Measurements from ENCODE around the gene DTL. TPM values are rescaled to one million over a fixed set of nuclear protein-coding genes. Genes with fewer than 3 reads are reported as not detected.
A peak's percentile ranks its signal among the peaks of the same experiment; 100 is the strongest.

DTL gene
- total and polyA plus RNA-seq, 11 donors, result 0.08 to 6.2 (median 0.44) TPM; not detected in 1

DNA sequence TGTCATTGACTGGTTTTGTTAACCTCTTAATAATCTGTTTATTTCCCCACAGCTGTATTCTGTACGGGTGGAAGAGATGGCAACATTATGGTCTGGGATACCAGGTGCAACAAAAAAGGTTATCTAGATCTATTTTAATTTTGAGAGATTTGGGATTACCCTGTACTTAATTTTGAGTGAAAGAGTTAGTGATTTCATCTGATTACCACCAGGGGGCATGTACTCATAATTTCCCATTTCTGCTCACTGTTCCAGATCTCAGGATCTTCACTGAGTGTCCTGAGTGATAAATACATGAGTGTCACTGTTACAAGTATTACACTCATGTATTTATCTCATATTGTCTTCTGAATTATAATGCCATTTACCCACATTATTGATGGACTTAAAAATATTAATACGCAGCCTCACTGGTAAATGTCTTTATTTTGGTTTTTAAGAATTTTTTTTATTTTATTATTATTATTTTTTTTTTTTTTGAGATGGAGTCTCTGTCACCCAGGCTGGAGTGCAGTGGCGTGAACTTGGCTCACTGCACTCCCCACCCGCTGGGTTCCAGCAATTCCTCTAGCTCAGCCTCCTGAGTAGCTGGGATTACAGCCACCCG is 27.4 kb downstream of the DTL start:
- peaks cover 0 to 3% (median 0%) of the 10 kb centered on the region in 12 donors for H3K9me3 ChIP-seq
- no peaks in the 10 kb centered on the region for H3K27me3 ChIP-seq
- intact Hi-C loops (cut with DNase I), result loop anchor here in 8 of 10 donors (1.0 to 10.0 kb wide), 8 partner anchors 304 to 722 kb away; no protein-coding TSS in a partner anchor
- peaks cover 0 to 7% (median 0%) of the 10 kb centered on the region in 12 donors for H3K4me1 ChIP-seq
- no peak for DNase-seq
- no peaks in the 10 kb centered on the region for H3K36me3 ChIP-seq
- TF ChIP-seq, protein P1, sequence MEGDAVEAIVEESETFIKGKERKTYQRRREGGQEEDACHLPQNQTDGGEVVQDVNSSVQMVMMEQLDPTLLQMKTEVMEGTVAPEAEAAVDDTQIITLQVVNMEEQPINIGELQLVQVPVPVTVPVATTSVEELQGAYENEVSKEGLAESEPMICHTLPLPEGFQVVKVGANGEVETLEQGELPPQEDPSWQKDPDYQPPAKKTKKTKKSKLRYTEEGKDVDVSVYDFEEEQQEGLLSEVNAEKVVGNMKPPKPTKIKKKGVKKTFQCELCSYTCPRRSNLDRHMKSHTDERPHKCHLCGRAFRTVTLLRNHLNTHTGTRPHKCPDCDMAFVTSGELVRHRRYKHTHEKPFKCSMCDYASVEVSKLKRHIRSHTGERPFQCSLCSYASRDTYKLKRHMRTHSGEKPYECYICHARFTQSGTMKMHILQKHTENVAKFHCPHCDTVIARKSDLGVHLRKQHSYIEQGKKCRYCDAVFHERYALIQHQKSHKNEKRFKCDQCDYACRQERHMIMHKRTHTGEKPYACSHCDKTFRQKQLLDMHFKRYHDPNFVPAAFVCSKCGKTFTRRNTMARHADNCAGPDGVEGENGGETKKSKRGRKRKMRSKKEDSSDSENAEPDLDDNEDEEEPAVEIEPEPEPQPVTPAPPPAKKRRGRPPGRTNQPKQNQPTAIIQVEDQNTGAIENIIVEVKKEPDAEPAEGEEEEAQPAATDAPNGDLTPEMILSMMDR (IDR thresholded peaks at IDR 0.05), result peak; percentile 56 to 77 (median 69)
- TF ChIP-seq POLR2A (IDR thresholded peaks at IDR 0.05), result no peak
- H3K4me3 ChIP-seq, result no peak overlapping the region
- ATAC-seq, result peak in 3 of 4 donors; percentile 39 to 51 (median 47)
- no peak overlapping the region for H3K27ac ChIP-seq
- 85 to 87% (median 85%) methylated on average over 5 of the region's 5 CpGs for WGBS, 4 donors

DNA sequence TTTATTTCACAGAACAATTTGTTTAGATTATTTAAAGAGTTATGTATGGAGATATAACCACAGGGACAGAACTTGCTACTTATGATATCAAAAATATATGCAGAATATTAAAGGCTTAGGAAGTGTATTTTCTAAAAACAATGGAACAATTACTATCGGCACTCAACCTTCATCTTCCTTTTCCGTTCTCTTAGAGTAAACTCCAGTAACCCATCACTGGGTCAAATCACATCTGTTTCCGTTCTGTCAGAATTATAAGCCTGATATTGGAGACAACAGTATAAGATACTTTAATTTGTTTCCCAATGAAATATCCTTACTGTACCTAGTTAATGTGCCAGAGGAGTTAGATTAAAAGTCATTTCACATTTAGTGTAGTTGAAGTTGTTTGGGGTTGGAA is 32.2 kb downstream of the DTL start:
- TF ChIP-seq, protein P1 (IDR thresholded peaks at IDR 0.05), result no peak
- no peak for TF ChIP-seq POLR2A (IDR thresholded peaks at IDR 0.05)
- peaks cover 0 to 12% (median 0%) of the 10 kb centered on the region in 12 donors for H3K4me1 ChIP-seq
- peak overlapping the region in 5 of 12 donors; percentile 13 to 57 (median 47) for H3K27ac ChIP-seq
- peak in 2 of 4 donors; percentile 36 to 58 for ATAC-seq
- no peaks in the 10 kb centered on the region for H3K27me3 ChIP-seq
- H3K36me3 ChIP-seq, result no peaks in the 10 kb centered on the region
- no peaks in the 10 kb centered on the region for H3K9me3 ChIP-seq
- H3K4me3 ChIP-seq, result no peak overlapping the region
- DNase-seq, result no peak
- intact Hi-C loops (cut with DNase I), result loop anchor here in 3 of 10 donors (2.0 to 10.0 kb wide), 4 partner anchors 300 to 717 kb away; no protein-coding TSS in a partner anchor
- 58 to 80% (median 73%) methylated on average over 3 of the region's 3 CpGs for WGBS, 4 donors

DNA sequence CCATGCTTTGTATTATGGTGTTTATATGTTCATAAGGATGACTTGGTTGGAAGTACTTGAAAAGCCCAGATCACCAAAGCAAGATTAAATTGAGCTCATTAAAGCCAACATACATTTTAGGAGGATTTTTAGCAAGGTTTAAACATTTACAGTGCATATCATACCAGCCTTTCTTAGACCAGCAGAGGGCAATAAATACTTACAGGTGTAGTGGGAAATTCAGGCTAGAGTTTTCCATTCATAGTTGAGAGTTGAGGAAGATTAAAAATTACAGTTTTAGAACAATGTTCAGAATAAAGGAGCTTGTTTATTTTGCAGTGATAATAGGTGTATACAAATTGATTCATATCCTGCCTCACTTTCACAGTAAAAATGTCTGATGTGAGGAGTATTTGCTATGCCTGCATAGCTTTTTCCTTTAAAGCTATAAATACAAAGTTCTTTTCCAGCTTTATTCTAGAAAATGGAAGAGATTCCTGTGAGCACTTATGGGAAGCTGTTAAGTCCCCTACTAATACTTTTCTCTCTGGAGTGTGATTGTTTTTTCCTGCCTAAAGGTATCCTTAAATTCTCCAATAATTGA is 35.3 kb downstream of the DTL start:
- Histone ChIP-seq H3K27me3 (no peaks in the 10 kb centered on the region), H3K36me3 (no peaks in the 10 kb centered on the region), H3K4me3 (no peak overlapping the region), H3K9me3 (no peaks in the 10 kb centered on the region), H3K4me1 (peaks cover 0 to 12% (median 0%) of the 10 kb centered on the region in 12 donors), H3K27ac (peak overlapping the region in 2 of 12 donors; percentile 2 to 33)
- no peak for DNase-seq
- intact Hi-C loops (cut with DNase I), result loop anchor here (1.0 to 10.0 kb wide), 19 partner anchors 94 to 386 kb away; partner anchors contain the start of gene PPP2R5A (in 1 of the 10)
- no peak for TF ChIP-seq POLR2A (IDR thresholded peaks at IDR 0.05)
- TF ChIP-seq, protein P1 (IDR thresholded peaks at IDR 0.05), result peak; percentile 69 to 89 (median 80)
- peak in 3 of 4 donors; percentile 48 to 61 (median 57) for ATAC-seq

DNA sequence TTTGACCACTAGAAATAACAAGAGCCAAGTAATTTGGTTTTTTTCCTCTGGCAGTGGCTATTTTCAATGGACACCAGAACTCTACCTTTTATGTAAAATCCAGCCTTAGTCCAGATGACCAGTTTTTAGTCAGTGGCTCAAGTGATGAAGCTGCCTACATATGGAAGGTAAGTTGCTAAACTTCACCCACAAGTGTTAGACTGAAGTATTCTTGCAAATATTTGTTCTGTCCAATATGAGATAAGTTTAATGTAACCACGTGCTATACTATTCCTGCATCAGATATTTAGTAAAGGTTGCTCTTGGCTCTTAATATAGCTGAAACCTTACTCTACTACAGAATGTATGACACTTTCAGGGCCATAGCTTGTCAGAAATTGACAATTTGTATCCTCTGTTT is 36.5 kb downstream of the DTL start:
- intact Hi-C loops (cut with DNase I), result loop anchor here in 5 of 10 donors (2.0 to 10.0 kb wide), 7 partner anchors 93 to 380 kb away; partner anchors contain the start of gene PPP2R5A (in 1 of the 5)
- WGBS, 4 donors, result 68 to 79% (median 74%) methylated on average over 1 of the region's 1 CpG
- H3K27ac ChIP-seq, result no peak overlapping the region

More for the DNA sequence above, 36.5 kb downstream of the DTL start:
- DNase-seq, result no peak
- no peak overlapping the region for H3K4me3 ChIP-seq
- no peaks in the 10 kb centered on the region for H3K36me3 ChIP-seq
- H3K9me3 ChIP-seq, result no peaks in the 10 kb centered on the region
- H3K27me3 ChIP-seq, result no peaks in the 10 kb centered on the region
- peaks cover 0 to 12% (median 3%) of the 10 kb centered on the region in 12 donors for H3K4me1 ChIP-seq
- TF ChIP-seq, protein P1 (IDR thresholded peaks at IDR 0.05), result no peak
- no peak for TF ChIP-seq POLR2A (IDR thresholded peaks at IDR 0.05)
- no peak for ATAC-seq

Measured in heart left ventricle (tissue), 16 donors.